HG02981 (cell line): ENCODE results near the gene EVI5L.
A peak's percentile ranks its signal among the peaks of the same experiment; 100 is the strongest.
"Not testable (repeated sequence)": the region's sequence is repeated elsewhere in the genome, so short reads cannot be mapped to it uniquely, and the experiment has no call there.

ENCODE experiments used
- ATAC-seq: cut with Tn5 transposase; IDR thresholded peaks from one replicate; pipeline ENCODE4 v1.9.1; 2021; ENCODE audit warnings: mild to moderate bottlenecking, moderate library complexity; ENCODE audit not compliant: unreplicated experiment

EVI5L gene

DNA sequence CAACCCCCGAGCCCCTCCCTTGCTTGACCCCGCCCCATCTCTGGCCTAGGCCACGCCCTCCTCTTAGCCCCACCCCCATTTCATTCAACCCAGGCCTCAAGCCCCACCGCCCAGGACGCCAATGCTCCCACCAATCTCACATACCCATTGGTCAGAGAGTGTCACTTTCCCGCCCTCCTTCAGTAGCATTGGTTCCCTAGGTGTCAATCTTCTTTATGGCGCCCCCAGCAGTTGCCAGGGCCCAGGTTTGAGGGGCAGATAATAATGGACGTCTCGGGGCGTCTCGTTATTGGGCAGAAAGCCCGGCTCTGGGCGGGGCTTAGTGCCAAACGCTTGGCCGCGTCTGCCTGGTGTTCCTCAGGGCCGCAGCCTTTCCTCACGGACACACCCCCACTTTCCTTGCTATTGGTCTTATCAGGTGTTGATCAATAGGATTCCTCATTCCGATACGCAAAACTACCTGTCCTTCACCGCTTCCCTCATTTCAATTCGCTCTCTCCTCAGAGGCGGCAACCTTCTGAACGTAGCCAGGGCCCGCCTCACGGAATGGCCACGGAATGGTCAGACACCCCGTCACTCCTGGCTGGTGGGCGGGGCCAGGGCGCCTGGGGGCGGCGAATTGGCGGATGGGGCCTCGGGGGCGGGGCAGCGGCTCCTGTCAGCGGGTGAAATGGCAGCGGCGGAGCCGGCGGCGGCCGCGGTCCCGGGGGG, at the start of gene EVI5L:
TSS of gene EVI5L (plus strand) at position 658 of the 711 bp plus-strand sequence. CDS start 16,325 bp downstream, outside the sequence.
- peak; percentile 87 for ATAC-seq

DNA sequence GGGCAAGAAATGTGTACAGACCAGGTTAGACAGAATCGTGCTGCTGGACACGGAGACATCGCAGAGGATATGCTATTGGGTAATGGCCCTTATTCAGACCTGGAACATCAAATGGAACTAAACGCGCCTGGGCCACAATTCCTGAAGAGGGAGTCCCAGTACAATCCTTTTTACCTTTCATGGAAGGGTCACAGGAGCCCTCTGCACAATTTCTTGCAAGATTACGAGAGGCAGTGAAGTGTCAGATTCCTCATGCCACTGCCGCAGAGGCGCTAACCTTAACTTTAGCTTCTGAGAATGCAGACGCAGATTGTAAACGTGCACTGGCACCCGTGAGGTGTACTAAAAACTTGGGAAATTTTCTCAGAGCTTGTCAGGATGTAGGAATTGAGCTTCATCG, 48.9 kb upstream of the EVI5L start:
- no peak for ATAC-seq

DNA sequence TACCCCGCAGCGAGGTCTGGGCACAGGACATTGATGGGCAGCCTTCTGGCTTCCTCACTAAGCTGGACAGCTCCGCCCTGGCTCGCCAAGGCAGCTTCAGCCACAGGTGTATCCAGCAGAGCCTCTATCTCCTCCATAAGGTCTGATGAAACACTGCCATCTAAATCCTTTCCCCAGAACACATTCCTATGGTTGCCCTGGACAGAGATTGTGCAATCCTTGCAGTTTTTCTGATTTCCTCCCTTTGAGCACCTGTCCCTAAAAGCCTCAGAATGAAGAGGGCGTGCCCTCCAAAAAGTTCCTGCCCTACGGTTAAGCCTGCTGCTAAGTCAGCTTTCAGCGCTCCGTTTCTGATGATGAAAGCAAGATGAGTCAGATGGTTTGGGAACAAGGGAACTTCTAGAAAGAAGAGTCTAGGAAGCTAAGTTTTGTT, 46.0 kb upstream of the EVI5L start:
- no peak for ATAC-seq

DNA sequence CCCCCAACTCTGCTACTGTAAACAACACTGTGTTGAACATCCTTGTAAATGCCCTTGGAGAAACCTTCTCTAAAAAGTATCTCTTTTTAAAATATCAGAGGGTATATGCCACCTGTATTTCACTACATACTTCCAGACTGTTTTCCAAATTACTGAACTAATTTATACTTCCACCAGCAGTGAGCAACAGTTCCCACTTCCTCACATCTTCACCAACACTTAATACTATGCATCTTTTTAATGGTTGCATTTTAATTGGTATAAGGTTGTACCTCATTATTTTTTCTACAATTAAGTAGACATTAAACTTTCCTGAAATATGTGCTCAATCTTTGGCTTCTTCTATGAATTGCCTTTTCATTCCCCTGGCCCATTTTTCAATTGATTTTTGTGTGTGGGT, 45.2 kb upstream of the EVI5L start:
- ATAC-seq: no peak

DNA sequence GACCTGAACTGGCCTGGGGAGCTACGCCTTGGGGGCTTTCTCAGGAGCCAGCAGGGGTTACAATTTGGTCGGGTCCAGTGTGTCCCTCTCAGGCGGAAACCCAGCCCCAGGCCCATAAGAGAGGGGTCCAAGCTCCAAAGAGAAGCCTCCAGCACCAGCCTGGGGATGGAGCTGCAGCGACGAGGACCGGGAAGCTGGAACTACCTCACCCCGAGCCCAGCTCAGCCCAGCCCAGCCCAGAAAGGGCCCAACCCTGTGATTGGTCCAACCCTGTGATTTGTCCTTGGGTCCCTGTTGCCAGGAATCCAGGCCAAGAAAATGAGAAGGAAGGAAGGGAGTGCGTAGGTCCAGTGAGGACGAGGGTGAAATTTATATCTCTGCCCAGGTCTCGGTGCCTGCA, 42.9 kb upstream of the EVI5L start:
- ATAC-seq: no peak

DNA sequence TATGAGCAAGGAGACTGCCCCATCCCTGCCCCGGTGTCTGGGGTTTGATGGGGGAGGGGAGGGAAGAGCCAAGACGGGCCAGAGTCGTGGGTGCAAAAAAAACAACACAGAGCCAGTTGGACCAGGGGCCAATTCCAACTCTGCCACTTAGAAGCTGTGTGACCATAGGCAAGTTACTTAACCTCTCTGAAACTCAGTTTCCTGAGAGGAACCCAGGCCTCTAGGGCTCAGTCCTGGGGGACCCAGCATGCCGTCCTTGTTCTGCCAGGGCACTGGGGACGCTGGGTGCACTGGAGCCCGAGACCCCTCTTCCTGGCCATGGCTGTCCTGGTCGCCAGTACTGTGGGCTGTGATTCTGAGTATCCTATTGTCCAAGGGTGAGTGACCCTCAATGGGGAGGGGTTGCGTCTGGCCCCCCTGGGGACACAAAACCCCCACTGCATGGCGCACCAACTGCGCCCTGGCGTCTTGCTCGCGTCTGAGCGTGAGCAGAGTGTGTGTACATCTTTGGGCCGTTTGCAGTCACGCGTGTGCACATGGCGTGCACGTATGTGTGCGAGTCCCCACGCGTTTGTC, 42.3 kb upstream of the EVI5L start:
- ATAC-seq: no peak

DNA sequence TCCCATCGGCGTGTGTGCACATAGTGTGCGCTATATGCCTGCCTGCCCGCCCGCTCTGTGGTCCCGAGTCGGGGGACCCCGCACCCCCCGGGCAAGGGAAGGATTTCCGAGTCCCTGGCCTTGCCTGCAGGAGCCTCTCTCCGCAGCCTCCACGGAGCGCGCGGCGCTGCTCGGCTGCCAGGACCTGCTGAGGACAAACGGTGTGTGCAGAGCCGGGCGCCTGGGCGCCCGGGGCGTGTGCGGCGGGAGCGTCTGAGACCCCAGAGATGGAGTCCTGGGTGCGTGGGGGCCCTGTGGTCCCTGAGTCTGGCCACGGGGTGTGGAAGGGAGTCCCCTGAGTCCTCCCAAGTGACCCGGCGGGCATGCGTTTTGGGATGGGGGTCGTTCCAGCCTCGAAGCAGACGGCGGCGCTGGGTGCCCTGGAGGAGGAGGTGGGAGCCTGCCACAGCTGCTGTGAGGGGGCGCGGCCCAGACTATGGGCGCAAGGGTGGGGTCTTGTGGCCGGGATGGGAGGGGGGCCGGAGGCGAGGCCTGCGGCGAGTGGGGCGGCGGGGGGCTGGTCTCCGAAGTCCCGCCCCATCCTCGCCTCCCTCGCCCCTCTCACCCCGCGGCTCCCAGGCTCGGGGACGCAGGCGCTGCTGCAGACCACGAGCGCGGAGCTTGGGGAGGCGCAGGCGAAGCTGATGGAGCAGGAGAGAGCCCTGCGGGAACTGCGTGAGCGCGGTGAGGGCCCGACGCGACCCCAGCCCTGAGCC, 41.7 kb upstream of the EVI5L start:
- no peak for ATAC-seq

DNA sequence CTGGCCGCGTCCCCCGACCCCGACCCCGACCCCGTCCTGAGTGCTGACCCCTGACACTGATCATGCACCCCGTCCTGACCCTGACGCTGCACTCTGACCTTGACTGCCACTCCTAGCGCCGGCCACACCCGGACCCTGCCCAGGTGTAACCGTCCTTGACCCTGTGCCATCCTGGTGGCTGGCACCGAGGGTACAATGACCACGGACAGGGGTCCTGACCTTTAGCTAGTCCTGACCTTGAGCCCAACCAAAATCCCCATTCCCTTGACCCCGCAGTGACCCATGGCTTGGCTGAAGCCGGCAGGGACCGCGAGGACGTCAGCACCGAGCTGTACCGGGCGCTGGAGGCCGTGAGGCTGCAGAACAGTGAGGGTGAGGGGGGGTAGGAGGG, 41.1 kb upstream of the EVI5L start:
- ATAC-seq: no peak

DNA sequence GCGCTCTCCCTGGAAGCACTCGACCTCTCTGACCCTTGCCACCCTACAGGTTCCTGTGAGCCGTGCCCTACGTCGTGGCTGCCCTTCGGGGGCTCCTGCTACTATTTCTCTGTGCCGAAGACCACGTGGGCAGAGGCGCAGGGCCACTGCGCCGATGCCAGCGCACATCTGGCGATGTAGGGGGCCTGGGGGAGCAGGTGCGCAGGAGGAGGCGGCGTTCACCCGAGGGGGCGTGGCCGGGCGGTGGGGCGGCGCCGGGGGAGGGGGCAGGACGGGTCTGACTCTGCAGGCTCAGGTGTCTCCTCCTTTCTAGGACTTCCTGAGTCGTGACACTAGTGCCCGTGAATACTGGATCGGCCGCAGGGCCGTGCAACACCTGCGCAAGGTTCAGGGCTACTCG, 40.6 kb upstream of the EVI5L start:
- no peak for ATAC-seq

DNA sequence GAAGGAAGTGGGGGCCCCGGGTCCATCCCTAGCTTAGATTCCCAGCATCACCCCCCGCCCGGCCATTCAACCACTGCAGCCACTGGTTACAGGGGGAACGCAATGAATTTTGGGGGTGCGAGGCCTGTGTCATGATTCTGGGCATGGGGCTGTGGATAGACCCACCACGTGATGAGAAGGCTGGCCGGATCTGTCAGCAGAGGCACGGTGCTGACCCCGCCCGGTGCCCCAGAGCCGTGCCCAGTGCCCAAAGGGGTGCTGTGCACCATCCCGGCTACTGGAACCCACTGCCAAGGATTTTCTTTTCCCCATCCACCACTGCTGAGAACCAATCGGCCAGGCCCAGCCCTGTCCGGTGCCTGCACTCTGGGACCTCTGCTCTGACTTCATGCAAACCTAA, 39.6 kb upstream of the EVI5L start:
- ATAC-seq: no peak

DNA sequence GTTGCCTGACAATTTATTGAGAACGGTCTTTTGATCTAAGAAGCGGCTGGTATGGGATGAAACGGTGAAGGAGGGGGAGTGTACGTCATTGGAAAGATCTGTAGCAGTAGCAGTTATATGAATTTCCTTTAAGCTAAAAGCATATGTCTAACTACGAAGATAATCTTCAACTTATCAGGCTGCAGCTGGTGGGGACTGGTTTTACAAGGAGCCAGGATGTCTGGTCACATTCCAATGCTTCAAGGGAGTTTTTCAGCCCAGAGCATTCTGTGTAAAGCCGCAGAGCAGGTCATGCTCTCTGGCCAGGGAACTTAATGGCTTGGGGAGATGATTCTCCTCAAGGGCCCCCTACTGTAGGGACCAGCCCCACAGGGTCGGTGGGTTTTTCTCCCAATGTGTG, 37.7 kb upstream of the EVI5L start:
- ATAC-seq: no peak

DNA sequence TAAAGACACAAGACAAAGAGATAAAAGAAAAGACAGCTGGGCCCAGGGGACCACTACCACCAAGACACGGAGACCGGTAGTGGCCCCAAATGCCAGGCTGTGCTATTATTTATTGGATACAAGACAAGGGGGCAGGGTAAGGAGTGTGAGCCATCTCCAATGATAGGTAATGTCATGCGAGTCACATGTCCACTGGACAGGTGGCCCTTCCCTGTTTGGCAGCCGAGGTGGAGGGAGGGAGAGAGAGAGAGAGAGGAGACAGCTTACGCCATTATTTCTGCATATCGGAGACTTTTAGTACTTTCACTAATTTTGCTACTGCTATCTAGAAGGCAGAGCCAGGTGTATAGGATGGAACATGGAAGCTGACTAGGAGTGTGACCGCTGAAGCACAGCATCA, 37.3 kb upstream of the EVI5L start:
- ATAC-seq: not testable (repeated sequence)

DNA sequence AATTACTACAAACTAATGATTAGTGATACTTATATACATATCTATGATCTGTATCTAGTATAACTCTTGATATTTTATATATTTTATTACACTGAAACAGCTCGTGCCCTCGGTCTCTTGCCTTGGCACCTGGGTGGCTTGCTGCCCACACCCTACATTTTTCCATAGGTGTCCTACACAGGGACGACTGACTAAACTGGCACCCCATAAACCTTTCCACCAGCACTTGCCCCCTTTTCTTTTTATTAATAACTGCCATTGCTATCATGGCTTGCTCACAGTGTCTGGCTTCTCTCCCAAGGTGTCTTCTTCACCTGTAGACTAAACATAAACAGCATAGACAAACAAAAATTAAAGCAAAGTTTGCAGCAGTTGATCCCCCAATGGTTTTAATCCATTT, 36.5 kb upstream of the EVI5L start:
- ATAC-seq: no peak

DNA sequence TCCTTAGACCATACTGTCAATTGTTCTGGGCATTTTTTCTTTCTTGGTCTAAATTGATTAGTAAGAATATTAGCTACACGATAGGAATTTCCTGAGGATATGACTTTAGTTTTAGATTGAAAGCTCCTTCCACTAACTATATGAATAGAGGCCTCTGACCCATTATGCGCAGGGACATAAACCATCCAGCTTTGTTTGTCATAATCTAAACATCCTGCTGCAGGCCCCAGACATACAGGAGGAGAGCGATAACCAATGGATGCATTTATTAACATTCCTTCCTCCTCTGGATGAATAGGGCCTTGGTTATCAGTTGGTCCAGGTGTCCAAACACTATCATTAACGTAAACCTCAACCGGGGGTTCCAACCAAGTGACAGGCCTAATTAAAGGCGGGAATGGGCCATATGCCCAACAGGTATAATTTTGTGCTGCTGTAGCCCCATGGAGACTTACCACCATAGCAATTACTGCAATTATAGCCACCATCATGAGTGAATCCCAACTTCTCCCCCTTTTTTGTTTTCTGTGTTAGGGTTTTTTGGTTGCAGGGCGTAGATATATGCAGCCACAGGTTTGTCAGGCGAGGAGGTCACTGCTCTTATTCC, 34.4 kb upstream of the EVI5L start:
- ATAC-seq: no peak

DNA sequence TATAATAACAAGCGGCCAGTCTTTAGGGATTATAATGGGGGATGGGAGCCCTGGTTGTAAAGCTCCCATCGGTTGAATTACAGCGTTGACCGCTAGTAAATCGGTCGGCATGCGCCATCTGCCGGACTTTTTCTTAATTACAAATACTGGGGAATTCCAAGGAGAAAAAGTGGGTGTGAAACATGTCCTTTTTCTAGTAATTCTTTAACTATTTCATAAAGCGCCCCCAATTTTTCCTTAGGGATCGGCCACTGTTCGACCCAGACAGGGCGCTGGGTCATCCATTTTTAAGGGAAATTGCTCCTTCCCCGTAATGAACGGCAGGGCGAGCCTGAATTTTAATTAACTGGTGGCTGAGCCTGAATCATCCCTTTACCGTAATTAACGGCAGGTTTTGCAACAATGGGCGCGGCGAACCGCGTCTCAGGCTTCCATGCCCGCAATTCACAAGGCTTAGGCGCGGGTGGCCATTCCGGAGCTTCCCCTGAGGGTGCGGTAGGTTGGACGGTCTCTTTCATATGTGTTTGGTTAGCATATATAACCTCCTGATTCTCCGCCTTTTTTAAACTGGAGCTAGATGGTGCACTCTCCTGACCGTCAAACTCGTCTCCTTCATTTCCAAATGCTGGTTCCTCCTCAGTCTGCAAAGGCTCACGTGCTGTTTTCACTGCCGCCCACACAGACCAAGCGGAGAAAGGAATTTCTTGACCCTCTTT, 30.2 kb upstream of the EVI5L start:
- no peak for ATAC-seq

DNA sequence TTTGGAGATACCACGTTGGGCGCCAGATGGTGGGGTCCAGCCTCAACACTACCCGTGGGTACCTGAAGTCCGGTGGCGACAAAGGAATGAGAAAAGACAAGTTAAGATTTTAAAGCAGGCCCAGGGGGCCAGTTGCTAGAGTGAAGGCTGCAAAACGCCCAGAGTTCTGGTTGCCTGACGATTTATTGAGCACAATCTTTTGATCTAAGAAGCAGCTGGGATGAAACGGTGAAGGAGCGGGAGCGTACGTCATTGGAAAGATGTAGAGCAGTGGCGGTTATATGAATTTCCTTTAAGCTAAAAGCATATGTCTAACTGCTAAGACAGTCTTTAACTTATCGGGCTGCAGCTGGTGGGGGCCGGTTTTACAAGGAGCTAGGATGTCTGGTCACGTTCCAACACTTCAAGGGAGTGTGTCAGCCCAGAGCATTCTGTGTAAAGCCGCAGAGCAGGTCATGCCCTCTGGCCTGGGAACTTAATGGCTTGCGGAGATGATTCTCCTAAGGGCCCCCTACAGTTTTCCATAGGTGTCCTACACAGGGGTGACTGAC, 28.9 kb upstream of the EVI5L start:
- ATAC-seq: no peak

DNA sequence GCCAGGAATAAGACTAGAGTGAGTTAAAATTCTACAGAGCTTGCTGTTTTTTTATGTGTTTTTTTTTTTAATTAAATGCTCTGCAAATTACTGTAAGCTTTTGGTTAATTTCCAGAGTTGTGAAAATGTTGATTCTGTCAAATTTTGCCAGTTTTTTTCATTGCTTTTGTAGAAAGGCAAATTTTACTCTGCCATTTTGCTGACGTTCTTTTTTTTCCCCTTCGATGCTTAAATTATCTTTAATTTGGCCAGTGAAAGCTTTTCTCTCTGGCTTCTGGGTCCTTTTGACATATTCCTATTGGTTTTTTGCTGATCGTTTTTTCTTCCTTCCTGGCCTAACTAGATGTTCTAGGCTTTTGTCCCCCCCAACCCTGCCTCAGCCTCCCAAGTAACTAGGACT, 23.8 kb upstream of the EVI5L start:
- ATAC-seq: no peak

DNA sequence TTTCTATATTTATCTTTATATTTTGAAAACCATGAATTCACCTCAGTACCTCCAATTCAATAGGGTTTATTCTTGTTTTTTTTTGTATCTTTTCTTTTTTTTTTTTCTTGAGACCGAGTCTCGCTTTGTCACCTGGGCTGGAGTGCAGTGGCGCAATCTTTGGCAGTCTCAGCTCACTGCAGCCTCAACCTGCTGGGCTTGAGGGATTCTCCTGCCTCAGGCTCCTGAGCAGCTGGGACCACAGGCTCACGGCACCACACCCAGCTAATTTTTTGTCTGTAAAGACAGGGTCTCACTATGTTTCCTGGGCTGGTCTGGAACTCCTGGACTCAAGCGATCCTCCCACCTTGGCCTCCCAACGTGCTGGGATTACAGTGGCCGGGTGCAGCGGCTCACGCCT, 23.1 kb upstream of the EVI5L start:
- ATAC-seq: no peak

DNA sequence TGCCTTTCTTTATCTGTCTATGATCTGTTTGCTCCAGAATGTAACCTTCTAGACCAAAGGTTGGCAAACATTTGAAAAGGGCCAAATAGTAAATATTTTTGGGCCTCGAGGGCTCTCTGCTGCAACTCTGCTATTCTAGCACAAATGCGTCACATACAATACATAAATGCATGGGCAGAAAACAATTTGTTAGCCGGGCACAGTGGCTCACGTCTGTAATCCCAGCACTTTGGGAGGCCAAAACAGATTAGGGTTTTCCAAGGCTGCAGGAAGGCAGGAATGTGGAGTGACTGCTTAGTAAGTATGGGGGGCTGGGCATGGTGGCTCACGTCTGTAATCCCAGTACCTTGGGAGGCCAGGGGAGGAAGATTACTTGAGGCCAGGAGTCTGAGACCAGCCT, 21.9 kb upstream of the EVI5L start:
- ATAC-seq: no peak

DNA sequence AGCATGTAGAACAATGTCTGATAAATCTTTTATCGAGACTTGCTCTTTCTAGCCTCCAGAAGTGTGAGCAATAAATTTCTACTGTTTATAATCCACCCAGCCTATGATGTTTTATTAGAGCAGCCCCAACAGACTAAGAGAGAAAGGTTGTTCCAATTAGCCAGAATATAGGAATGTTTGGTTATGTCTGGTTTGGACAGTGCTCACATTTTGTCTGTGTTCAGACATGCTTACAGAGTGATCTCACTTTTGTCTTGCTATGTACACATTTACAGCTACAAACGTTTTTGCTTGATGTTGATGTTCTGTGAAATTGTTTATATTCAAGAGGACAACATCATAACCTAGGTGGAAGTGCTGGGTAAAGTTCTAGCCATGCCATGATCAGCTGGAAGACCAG, 18.0 kb upstream of the EVI5L start:
- ATAC-seq: no peak

DNA sequence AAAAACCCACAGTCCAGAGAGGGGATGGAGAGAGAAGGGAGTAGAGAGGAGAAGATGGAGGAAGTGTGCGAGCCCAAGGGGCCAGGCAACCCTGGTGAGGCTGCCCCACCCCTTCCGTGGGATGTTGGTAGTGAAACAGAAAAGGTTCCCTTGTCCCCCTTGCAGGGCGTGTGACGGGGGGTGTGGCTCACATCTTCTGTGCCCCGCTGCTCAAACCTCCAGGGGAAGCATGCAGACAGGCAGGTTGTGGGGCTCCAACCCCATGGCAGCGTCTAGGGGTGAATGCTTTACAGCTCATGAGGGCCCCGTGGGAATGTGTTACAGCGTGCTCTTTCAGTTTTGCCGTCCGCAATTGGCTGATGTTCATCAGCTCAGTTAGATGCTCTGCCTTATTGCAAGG, 14.7 kb upstream of the EVI5L start:
- no peak for ATAC-seq
